ENCODE measurements around the gene YTHDC1.

- TF ChIP-seq CTCF (IDR thresholded peaks at IDR 0.05 in 4 of 5, conservative IDR thresholded peaks at IDR 0.05 in 1 of 5) (no peak), POLR2A (IDR thresholded peaks at IDR 0.05) (no peak)
Observed at GRCh38 chr4:68287704-68288392, 62.0 kb downstream of the YTHDC1 start.
